NCI-H82 treated with DMSO at 0.1 percent for 48 hours (cell line): ENCODE measurements around the gene RNF169.

Source experiments
- DNase-seq: peaks from one replicate; lab custom pipeline; 2025; ENCODE audit not compliant: unreplicated experiment; lab: John Stamatoyannopoulos, UW

Gene RNF169

DNA sequence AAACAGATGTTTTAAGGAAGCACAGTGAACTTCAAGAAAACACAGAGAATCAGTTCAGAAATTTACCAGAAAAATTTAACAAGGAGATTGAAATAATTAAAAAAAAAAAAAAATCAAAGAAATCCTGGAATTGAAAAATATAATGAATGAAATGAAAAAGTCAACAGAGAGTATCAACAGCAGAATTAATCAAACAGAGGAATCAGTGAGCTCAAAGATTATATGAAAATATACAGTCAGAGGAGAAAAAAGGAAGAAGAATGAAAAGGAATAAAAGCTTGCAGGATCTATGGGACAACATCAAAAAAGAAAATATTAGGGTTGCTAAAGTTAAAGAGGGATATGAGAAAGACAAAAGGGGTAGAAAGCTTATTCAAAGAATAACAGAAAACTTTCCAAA, 117.9 kb downstream of the RNF169 start:
- DNase-seq, result no peak

DNA sequence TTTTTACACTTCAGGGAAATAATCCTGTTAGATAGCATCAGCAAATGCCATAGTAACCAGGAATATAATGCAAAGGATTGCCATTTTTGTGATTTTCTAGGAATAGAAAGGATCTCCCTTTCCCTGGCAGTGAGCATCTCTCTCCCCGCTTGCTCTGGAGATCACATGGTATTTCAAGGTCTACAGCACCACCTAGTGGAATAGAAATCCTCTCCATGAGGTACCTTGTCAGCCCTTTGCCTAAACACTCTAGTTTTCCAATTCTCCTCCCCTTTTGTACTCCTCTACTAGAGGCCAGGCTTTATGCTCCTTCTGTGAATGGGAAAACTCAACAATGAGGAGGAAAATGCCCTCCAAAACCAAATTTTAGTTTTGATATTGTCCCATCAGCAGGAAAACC, 121.8 kb downstream of the RNF169 start:
- DNase-seq, result no peak

DNA sequence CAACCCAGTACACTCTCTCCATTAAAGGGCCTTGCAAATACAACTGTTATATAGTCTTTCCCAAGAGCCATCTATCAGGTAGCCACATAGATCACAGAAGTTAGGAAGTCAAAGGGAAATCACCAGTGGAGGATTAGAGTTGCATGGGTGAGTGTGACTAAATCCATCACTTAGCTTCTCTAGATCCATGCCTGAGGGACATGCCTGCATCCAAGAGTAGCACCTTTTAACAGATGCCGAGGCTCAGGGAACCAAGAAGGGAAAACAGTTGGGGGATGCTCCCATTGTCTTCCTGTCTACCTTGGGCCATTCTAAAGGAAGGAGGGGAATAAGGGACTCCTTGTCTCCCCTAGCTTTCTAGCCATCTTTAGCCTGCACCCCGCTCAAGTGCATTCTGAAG, 122.4 kb downstream of the RNF169 start:
- no peak for DNase-seq

DNA sequence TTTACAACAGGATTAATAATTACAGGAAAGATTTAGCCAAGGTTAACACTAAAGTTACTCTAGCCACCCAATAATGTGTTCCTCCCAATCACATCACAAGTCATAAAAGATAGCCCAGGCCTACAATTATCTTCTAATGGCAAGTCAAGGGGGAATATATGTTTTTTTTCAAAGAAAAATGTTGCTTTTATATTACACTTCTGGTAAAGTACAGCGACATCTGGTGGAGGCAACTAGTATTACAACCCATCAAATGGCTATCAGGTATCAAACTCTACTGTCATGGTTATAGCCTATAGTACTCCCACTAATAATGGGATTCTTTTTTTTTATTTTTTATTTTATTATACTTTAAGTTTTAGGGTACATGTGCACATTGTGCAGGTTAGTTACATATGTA, 128.5 kb downstream of the RNF169 start:
- no peak for DNase-seq
